ENCODE measurements around the gene AKT1S1. TPM values are rescaled to one million over a fixed set of nuclear protein-coding genes. Genes with fewer than 3 reads are reported as not detected.

Gene AKT1S1
- total RNA-seq, 2 donors from 2014 or later, result 33.8 to 72.8 TPM

GRCh38 chr19:49881186-49881585, 4.0 kb upstream of the AKT1S1 start:
- peaks cover 85% of the 10 kb centered on the region for H3K36me3 Mint-ChIP-seq (ENCODE audit: low read depth)
- no peak overlapping the region for H3K4me3 Mint-ChIP-seq
- H3K27me3 Mint-ChIP-seq, result no peaks in the 10 kb centered on the region
- ATAC-seq (replicated peaks), result no peak
- no peaks in the 10 kb centered on the region for H3K4me1 Mint-ChIP-seq
- no peak overlapping the region for H3K27ac Mint-ChIP-seq
- no peaks in the 10 kb centered on the region for H3K9me3 Mint-ChIP-seq

DNA sequence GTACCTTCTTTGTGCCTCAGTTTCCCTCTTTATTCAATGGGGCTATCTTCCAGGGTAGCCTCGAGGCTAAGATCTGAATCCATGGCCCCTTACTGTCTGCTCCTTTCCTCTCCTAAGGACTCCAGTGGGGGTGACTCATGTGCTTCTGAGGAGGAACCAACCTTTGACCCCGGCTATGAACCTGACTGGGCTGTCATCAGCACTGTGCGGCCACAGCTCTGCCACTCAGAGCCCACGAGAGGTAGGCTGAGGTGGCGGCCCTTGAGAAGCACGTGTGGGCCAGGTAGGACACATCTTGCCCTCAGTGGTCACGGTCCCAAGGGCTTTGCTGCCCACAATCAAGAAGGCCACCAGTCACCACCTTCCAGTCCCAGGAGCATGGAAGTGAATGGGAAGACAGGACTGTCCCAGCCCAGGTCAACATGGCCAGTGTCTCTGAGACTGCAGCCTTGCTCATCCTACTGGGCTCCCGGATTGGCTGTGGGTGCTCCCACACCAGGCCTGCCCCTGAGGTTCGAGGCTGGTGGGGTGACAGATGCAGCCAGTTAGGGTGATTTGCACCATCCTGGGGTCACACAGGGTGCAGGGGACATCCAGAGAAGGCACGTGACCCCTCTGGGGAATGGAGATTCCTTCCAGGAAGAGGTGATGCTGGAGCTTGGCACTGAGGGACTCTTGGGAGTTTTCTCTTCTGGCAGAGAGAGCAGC, 3.2 kb upstream of the AKT1S1 start:
- Mint-ChIP-seq H3K27ac (no peak overlapping the region), H3K4me1 (peaks cover 7% of the 10 kb centered on the region), H3K36me3 (ENCODE audit: low read depth) (peaks cover 76% of the 10 kb centered on the region), H3K27me3 (no peaks in the 10 kb centered on the region), H3K9me3 (no peaks in the 10 kb centered on the region), H3K4me3 (peak overlapping the region; percentile 39)
- no peak for ATAC-seq (replicated peaks)

DNA sequence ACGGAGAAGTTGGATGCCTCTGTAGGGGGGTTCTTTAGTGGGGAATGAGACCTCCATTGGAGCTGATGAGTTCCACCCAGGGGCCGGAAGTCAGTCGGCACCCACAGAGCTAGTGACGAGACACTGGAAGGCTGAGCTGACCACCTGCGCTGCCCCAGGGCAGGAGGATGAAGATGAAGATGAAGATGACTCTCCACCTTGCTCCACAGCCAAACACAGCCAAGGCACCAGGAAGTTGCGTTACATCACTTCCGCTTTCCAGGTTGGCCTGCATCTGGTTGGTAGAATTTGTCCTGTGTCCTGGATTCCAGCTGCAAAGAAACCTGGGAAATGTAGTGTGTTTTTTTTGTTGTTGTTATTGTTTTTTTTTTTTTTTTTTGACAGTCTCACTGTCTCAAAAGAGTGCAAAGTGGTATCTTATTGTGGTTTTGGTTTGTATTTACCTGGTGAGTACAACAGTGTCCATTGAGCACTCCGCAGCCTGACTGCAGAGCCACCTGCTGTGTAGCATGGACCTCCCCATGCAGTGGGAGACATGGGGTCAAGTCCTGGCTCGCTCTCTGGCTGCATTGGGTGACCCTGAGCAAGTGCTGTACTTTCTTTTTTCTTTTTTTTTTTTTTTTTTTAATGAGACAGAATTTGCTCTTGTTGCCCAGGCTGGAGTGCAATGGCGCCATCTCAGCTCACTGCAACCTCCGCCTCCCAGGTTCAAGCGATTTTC, 2.2 kb upstream of the AKT1S1 start:
- Mint-ChIP-seq H3K27ac (peak overlapping the region; percentile 43), H3K36me3 (ENCODE audit: low read depth) (peaks cover 73% of the 10 kb centered on the region), H3K9me3 (no peaks in the 10 kb centered on the region), H3K27me3 (no peaks in the 10 kb centered on the region), H3K4me1 (peaks cover 8% of the 10 kb centered on the region), H3K4me3 (no peak overlapping the region)
- ATAC-seq (replicated peaks), result no peak

GRCh38 chr19:49878744-49879070, 1.6 kb upstream of the AKT1S1 start:
- H3K4me3 Mint-ChIP-seq, result no peak overlapping the region
- peaks cover 8% of the 10 kb centered on the region for H3K4me1 Mint-ChIP-seq
- no peaks in the 10 kb centered on the region for H3K27me3 Mint-ChIP-seq
- peak overlapping the region; percentile 43 for H3K27ac Mint-ChIP-seq
- no peaks in the 10 kb centered on the region for H3K9me3 Mint-ChIP-seq
- no peak for ATAC-seq (replicated peaks)
- peaks cover 74% of the 10 kb centered on the region for H3K36me3 Mint-ChIP-seq (ENCODE audit: low read depth)

GRCh38 chr19:49877879-49878743, 956 bp upstream of the AKT1S1 start:
- peaks cover 73% of the 10 kb centered on the region for H3K36me3 Mint-ChIP-seq (ENCODE audit: low read depth)
- peak overlapping the region; percentile 43 for H3K27ac Mint-ChIP-seq

GRCh38 chr19:49876422-49877019, 634 bp downstream of the AKT1S1 start:
- Mint-ChIP-seq H3K36me3 (ENCODE audit: low read depth) (peaks cover 68% of the 10 kb centered on the region), H3K4me1 (peaks cover 13% of the 10 kb centered on the region), H3K27me3 (no peaks in the 10 kb centered on the region), H3K9me3 (no peaks in the 10 kb centered on the region), H3K4me3 (no peak overlapping the region), H3K27ac (no peak overlapping the region)
- ATAC-seq (replicated peaks), result peak; percentile 57

More at GRCh38 chr19:49877879-49878743, 956 bp upstream of the AKT1S1 start:
- H3K4me3 Mint-ChIP-seq, result no peak overlapping the region
- no peaks in the 10 kb centered on the region for H3K27me3 Mint-ChIP-seq
- ATAC-seq (replicated peaks), result peak; percentile 79
- peaks cover 8% of the 10 kb centered on the region for H3K4me1 Mint-ChIP-seq
- no peaks in the 10 kb centered on the region for H3K9me3 Mint-ChIP-seq

- no peaks in the 10 kb centered on the region for H3K9me3 Mint-ChIP-seq
- no peaks in the 10 kb centered on the region for H3K27me3 Mint-ChIP-seq
- H3K36me3 Mint-ChIP-seq (ENCODE audit: low read depth), result peaks cover 62% of the 10 kb centered on the region
- H3K4me1 Mint-ChIP-seq, result peaks cover 13% of the 10 kb centered on the region
- no peak for ATAC-seq (replicated peaks)
- H3K4me3 Mint-ChIP-seq, result no peak overlapping the region
- no peak overlapping the region for H3K27ac Mint-ChIP-seq
Observed at GRCh38 chr19:49875857-49876421, 1.2 kb downstream of the AKT1S1 start.

DNA sequence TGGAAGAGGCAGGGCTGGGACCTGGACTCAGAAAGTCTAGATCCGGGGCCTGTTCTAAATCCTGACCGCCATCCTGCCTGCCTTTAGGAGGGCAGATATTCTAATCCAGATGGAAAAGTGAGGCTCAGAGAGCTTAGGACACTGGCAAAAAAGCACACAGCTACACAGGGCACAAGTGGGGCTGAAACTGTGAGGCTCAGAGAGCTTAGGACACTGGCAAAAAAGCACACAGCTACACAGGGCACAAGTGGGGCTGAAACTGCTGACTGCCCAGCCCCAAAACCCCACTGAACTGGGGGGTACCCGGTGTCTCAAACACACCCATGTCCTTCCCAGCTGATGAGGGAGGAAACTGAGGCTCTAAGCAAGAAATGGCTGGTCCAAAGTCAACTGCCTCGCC, 2.0 kb downstream of the AKT1S1 start:
- no peak overlapping the region for H3K4me3 Mint-ChIP-seq
- H3K4me1 Mint-ChIP-seq, result peaks cover 16% of the 10 kb centered on the region
- peaks cover 54% of the 10 kb centered on the region for H3K36me3 Mint-ChIP-seq (ENCODE audit: low read depth)
- H3K9me3 Mint-ChIP-seq, result no peaks in the 10 kb centered on the region
- H3K27ac Mint-ChIP-seq, result no peak overlapping the region
- no peak for ATAC-seq (replicated peaks)
- H3K27me3 Mint-ChIP-seq, result no peaks in the 10 kb centered on the region

GRCh38 chr19:49874503-49875157, 2.5 kb downstream of the AKT1S1 start:
- Mint-ChIP-seq H3K4me3 (no peak overlapping the region), H3K36me3 (ENCODE audit: low read depth) (peaks cover 49% of the 10 kb centered on the region), H3K27ac (no peak overlapping the region), H3K9me3 (no peaks in the 10 kb centered on the region), H3K27me3 (no peaks in the 10 kb centered on the region), H3K4me1 (peaks cover 17% of the 10 kb centered on the region)
- no peak for ATAC-seq (replicated peaks)

- no peaks in the 10 kb centered on the region for H3K27me3 Mint-ChIP-seq
- ATAC-seq (replicated peaks), result no peak
- peaks cover 17% of the 10 kb centered on the region for H3K4me1 Mint-ChIP-seq
- no peaks in the 10 kb centered on the region for H3K9me3 Mint-ChIP-seq
- no peak overlapping the region for H3K4me3 Mint-ChIP-seq
- H3K27ac Mint-ChIP-seq, result no peak overlapping the region
- H3K36me3 Mint-ChIP-seq (ENCODE audit: low read depth), result peaks cover 41% of the 10 kb centered on the region
Observed at GRCh38 chr19:49873834-49874233, 3.3 kb downstream of the AKT1S1 start.

GRCh38 chr19:49873129-49873521, 4.0 kb downstream of the AKT1S1 start:
- Mint-ChIP-seq H3K9me3 (no peaks in the 10 kb centered on the region), H3K4me1 (peaks cover 17% of the 10 kb centered on the region), H3K36me3 (ENCODE audit: low read depth) (peaks cover 36% of the 10 kb centered on the region), H3K27ac (no peak overlapping the region), H3K4me3 (no peak overlapping the region), H3K27me3 (no peaks in the 10 kb centered on the region)
- ATAC-seq (replicated peaks), result no peak

DNA sequence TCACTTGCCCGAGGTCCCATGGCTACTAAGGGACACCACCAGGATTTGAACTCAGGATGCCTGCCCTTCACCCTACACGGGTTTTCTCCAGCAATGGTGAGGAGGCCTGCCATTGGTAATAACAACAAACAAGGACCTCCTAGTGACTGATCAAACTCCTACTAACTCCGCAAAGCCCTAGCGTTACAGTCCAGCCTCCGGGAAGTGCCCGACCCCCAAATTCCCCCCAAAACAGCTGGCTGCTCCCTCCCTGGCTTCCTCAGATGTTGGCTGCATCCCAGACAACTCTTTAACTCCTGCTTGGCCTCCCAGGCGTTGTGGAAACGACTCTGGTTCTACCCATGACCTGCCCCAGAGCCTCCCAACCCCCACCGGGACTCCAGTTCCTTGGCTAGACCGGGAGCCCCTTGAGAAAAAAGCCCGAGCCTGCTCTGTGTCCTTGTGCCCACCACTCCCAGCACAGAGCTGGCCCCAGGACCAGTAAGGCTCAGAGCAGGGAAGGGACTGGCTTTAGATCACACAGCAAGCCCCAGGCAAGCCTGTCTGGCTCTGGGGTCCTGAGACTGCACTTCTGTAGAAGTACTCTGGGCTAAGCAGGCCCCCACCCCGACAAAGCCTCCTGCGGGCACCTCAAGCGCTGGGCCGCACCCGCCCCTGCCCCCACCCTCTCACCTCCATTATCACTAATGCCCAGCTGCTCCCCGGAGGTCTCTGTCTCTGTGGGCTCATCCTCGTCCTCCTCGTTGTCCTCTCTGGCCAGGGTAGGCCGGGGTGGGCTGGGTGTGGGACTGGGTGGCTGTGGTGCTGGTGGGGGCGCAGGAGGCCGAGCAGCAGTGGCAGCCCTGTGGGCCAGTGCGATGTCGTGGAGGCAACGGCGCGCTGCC, 4.7 kb downstream of the AKT1S1 start:
- Mint-ChIP-seq H3K36me3 (ENCODE audit: low read depth) (peaks cover 38% of the 10 kb centered on the region), H3K27ac (peak overlapping the region; percentile 83), H3K4me3 (peak overlapping the region; percentile 60), H3K9me3 (no peaks in the 10 kb centered on the region), H3K27me3 (no peaks in the 10 kb centered on the region), H3K4me1 (peaks cover 17% of the 10 kb centered on the region)
- no peak for ATAC-seq (replicated peaks)
